WTC11 (cell line): ENCODE results near the gene TP53BP1.

ENCODE experiments used
- CREB1 ChIP-seq: sonication (generic); formaldehyde crosslinking; IDR thresholded peaks from 2 replicates; pipeline ENCODE4 v1.8.0; 2023; ENCODE audit warnings: mild to moderate bottlenecking, missing genetic modification reagents
- MLX ChIP-seq: sonication (generic); formaldehyde crosslinking; IDR thresholded peaks from 2 replicates; pipeline ENCODE4 v1.8.1; 2023; ENCODE audit warnings: mild to moderate bottlenecking, missing genetic modification reagents, moderate library complexity
- NFYB ChIP-seq: sonication (generic); formaldehyde crosslinking; conservative IDR thresholded peaks from 2 replicates; pipeline ENCODE4 v1.8.0; 2022; ENCODE audit warnings: low read depth, missing genetic modification reagents
- SMAD4 ChIP-seq: sonication (generic); formaldehyde crosslinking; IDR thresholded peaks from 2 replicates; pipeline ENCODE4 v1.8.0; 2022; ENCODE audit warnings: mild to moderate bottlenecking, missing genetic modification reagents
- TEAD4 ChIP-seq: sonication (generic); formaldehyde crosslinking; IDR thresholded peaks from 2 replicates; pipeline ENCODE4 v1.8.0; 2022; ENCODE audit warnings: mild to moderate bottlenecking, missing genetic modification reagents
- TP53 ChIP-seq: sonication (generic); formaldehyde crosslinking; IDR thresholded peaks from 2 replicates; pipeline ENCODE4 v1.8.1; 2023; ENCODE audit warnings: mild to moderate bottlenecking, missing genetic modification reagents
- ZBTB21 ChIP-seq: sonication (generic); formaldehyde crosslinking; IDR thresholded peaks from 2 replicates; pipeline ENCODE4 v1.8.1; 2023; ENCODE audit warnings: mild to moderate bottlenecking, missing genetic modification reagents, borderline replicate concordance
- ZBTB43 ChIP-seq: sonication (generic); formaldehyde crosslinking; IDR thresholded peaks from 2 replicates; pipeline ENCODE4 v1.8.1; 2023; ENCODE audit warnings: mild to moderate bottlenecking, missing genetic modification reagents
- TF ChIP-seq, protein P1 (sequence below): fragments of 200-600 bp; IDR thresholded peaks from 2 replicates; pipeline ENCODE4 v1.8.0; 2022; ENCODE audit warnings: antibody characterized with exemption
- TF ChIP-seq, protein P2 (sequence below): sonication (generic); formaldehyde crosslinking; IDR thresholded peaks from 2 replicates; pipeline ENCODE4 v1.8.0; 2022; ENCODE audit warnings: mild to moderate bottlenecking, missing genetic modification reagents
- TF ChIP-seq, protein P3 (sequence below): sonication (generic); formaldehyde crosslinking; IDR thresholded peaks from 2 replicates; pipeline ENCODE4 v1.8.1; 2022; ENCODE audit warnings: mild to moderate bottlenecking, moderate library complexity, missing genetic modification reagents
- TF ChIP-seq, protein P4 (sequence below): sonication (generic); formaldehyde crosslinking; IDR thresholded peaks from 2 replicates; pipeline ENCODE4 v1.8.0; 2022; ENCODE audit warnings: mild to moderate bottlenecking, missing genetic modification reagents
- TF ChIP-seq, protein P5 (sequence below): sonication (generic); formaldehyde crosslinking; IDR thresholded peaks from 2 replicates; pipeline ENCODE4 v1.8.0; 2022; ENCODE audit warnings: mild to moderate bottlenecking, missing genetic modification reagents

DNA sequence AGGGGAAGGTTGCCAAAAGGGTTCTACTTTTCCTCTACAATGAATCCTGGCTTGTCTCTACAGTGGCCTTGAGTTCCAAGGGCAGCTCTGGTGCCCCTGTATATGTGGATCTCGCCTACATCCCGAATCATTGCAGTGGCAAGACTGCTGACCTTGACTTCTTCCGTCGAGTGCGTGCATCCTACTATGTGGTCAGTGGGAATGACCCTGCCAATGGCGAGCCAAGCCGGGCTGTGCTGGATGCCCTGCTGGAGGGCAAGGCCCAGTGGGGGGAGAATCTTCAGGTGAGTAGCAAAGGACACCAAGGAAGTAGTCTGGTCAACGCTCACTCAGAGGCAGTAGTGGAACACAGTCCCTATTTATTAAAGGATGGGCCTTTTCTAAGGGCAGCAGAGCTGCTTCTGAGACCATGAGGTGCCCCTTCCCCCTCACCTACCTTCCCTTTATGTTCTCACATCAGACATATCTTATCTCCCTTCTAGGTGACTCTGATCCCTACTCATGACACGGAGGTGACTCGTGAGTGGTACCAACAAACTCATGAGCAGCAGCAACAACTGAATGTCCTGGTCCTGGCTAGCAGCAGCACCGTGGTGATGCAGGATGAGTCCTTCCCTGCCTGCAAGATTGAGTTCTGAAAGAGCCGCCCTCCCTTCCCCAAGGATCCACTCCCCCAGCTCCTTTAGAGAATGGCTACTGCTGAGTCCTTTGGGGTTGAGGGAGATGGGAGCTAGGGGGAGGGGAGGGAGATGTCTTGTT is 36.8 kb upstream of the TP53BP1 start:
- TF ChIP-seq, protein P1, sequence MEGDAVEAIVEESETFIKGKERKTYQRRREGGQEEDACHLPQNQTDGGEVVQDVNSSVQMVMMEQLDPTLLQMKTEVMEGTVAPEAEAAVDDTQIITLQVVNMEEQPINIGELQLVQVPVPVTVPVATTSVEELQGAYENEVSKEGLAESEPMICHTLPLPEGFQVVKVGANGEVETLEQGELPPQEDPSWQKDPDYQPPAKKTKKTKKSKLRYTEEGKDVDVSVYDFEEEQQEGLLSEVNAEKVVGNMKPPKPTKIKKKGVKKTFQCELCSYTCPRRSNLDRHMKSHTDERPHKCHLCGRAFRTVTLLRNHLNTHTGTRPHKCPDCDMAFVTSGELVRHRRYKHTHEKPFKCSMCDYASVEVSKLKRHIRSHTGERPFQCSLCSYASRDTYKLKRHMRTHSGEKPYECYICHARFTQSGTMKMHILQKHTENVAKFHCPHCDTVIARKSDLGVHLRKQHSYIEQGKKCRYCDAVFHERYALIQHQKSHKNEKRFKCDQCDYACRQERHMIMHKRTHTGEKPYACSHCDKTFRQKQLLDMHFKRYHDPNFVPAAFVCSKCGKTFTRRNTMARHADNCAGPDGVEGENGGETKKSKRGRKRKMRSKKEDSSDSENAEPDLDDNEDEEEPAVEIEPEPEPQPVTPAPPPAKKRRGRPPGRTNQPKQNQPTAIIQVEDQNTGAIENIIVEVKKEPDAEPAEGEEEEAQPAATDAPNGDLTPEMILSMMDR, result no peak
- TF ChIP-seq TEAD4 (CRISPR knock-in tag), result no peak
- no peak for TF ChIP-seq ZBTB21
- TF ChIP-seq, protein P2, sequence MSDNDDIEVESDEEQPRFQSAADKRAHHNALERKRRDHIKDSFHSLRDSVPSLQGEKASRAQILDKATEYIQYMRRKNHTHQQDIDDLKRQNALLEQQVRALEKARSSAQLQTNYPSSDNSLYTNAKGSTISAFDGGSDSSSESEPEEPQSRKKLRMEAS, result no peak
- no peak for TF ChIP-seq MLX (CRISPR knock-in tag)
- TF ChIP-seq SMAD4 (CRISPR knock-in tag), result no peak
- TF ChIP-seq, protein P3, sequence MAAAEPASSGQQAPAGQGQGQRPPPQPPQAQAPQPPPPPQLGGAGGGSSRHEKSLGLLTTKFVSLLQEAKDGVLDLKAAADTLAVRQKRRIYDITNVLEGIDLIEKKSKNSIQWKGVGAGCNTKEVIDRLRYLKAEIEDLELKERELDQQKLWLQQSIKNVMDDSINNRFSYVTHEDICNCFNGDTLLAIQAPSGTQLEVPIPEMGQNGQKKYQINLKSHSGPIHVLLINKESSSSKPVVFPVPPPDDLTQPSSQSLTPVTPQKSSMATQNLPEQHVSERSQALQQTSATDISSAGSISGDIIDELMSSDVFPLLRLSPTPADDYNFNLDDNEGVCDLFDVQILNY (CRISPR knock-in tag), result no peak
- TF ChIP-seq NFYB (CRISPR knock-in tag), result no peak
- TF ChIP-seq TP53, result no peak
- TF ChIP-seq, protein P4, sequence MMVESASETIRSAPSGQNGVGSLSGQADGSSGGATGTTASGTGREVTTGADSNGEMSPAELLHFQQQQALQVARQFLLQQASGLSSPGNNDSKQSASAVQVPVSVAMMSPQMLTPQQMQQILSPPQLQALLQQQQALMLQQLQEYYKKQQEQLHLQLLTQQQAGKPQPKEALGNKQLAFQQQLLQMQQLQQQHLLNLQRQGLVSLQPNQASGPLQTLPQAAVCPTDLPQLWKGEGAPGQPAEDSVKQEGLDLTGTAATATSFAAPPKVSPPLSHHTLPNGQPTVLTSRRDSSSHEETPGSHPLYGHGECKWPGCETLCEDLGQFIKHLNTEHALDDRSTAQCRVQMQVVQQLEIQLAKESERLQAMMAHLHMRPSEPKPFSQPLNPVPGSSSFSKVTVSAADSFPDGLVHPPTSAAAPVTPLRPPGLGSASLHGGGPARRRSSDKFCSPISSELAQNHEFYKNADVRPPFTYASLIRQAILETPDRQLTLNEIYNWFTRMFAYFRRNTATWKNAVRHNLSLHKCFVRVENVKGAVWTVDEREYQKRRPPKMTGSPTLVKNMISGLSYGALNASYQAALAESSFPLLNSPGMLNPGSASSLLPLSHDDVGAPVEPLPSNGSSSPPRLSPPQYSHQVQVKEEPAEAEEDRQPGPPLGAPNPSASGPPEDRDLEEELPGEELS, result no peak
- TF ChIP-seq CREB1 (CRISPR knock-in tag), result no peak
- no peak for TF ChIP-seq ZBTB43 (CRISPR knock-in tag)
- TF ChIP-seq, protein P5, sequence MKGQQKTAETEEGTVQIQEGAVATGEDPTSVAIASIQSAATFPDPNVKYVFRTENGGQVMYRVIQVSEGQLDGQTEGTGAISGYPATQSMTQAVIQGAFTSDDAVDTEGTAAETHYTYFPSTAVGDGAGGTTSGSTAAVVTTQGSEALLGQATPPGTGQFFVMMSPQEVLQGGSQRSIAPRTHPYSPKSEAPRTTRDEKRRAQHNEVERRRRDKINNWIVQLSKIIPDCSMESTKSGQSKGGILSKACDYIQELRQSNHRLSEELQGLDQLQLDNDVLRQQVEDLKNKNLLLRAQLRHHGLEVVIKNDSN (CRISPR knock-in tag), result no peak
